LNCAP (cell line): ENCODE measurements around the gene INPP5A.

ENCODE experiments used
- TF ChIP-seq, protein P1 (sequence below): fragments of 450-650 bp; IDR thresholded peaks from 2 replicates; pipeline ENCODE4 v1.5.1; 2017; ENCODE audit warnings: mild to moderate bottlenecking

The INPP5A gene

GRCh38 chr10:132816718-132817117 is 279.1 kb downstream of the INPP5A start:
- TF ChIP-seq, protein P1, sequence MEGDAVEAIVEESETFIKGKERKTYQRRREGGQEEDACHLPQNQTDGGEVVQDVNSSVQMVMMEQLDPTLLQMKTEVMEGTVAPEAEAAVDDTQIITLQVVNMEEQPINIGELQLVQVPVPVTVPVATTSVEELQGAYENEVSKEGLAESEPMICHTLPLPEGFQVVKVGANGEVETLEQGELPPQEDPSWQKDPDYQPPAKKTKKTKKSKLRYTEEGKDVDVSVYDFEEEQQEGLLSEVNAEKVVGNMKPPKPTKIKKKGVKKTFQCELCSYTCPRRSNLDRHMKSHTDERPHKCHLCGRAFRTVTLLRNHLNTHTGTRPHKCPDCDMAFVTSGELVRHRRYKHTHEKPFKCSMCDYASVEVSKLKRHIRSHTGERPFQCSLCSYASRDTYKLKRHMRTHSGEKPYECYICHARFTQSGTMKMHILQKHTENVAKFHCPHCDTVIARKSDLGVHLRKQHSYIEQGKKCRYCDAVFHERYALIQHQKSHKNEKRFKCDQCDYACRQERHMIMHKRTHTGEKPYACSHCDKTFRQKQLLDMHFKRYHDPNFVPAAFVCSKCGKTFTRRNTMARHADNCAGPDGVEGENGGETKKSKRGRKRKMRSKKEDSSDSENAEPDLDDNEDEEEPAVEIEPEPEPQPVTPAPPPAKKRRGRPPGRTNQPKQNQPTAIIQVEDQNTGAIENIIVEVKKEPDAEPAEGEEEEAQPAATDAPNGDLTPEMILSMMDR, result no peak

GRCh38 chr10:132817701-132818211 is 280.2 kb downstream of the INPP5A start:
- TF ChIP-seq, protein P1, result no peak

- TF ChIP-seq, protein P1, result no peak
These were observed 282.5 kb downstream of the INPP5A start for GRCh38 chr10:132820056-132820455.

- TF ChIP-seq, protein P1, result no peak
These were observed 289.2 kb downstream of the INPP5A start for GRCh38 chr10:132826524-132827422.

DNA sequence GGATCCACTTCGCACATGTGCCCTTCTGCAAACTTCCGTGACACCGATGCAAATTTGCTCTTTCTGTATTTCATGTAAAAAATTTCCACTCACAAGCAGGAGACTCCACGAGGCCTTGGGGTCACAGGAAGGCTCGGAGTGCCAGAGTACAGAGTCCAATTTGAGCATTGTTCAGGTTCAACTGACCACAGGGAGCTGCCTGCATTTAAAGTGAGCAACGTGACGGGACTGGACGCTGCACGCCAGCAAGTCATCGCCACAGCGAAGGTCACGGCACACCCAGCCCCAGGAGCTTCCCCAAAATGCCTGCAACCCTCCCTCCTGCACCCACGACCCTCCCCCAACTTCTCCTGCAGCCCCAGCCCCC is 289.8 kb downstream of the INPP5A start:
- TF ChIP-seq, protein P1, result no peak

DNA sequence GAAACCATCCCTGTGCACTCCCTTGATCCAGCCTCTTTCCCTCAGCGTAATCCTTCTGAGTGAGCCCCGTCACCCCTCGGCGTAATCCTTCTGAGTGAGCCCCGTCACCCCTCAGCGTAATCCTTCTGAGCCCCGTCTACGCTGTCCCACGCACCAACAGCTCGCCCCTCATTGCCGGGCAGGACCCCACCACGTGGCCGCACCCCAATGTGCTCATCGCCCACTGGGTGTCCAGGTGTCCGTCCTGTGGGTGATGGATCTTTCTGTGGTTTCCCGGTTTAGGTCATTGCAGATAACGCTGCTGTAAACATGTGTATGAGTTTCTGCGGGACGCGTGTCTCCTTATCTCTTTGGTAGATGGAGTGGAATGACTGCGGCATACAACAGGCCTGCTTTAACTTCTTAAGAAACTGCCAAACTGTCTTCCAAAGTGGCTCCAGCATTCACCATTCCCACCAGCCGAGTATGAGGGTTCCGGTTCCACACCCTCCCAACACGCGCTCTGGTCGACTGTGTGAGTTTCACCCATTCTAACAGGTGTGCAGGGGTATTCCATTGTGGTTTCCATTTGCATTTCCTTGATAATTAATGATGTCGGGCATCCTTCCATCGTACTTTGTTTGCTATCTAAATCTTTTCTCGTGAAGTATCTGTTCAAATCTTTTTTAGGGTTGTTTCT is 290.4 kb downstream of the INPP5A start:
- TF ChIP-seq, protein P1, result no peak

DNA sequence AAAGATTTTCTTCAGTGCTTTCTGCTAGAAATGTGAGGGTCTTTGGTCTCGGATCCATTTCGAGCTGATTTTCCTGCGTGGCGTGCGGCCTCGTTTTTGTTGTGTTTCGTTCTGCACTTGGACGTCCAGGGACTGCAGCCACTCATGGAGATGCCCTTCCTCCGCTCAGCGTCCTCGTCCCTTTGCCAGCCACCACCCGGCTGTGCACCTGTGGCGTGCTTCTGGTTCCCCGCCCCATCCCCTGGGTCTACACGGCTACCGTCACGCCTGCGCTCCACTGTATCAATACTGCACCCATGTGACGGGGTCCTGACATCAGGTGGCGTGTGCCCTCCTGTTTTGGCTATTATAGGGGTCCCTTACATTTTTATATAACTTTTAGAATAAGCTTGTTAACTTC is 291.1 kb downstream of the INPP5A start:
- TF ChIP-seq, protein P1, result no peak
